GM18498 (cell line): ENCODE results near the gene DIP2C.
"Not testable (repeated sequence)": the region's sequence is repeated elsewhere in the genome, so short reads cannot be mapped to it uniquely, and the experiment has no call there.

Source experiments
- ATAC-seq: cut with Tn5 transposase; IDR thresholded peaks from one replicate; pipeline ENCODE4 v1.9.1; 2021; ENCODE audit warnings: mild to moderate bottlenecking, moderate library complexity; ENCODE audit not compliant: unreplicated experiment

The DIP2C gene

DNA sequence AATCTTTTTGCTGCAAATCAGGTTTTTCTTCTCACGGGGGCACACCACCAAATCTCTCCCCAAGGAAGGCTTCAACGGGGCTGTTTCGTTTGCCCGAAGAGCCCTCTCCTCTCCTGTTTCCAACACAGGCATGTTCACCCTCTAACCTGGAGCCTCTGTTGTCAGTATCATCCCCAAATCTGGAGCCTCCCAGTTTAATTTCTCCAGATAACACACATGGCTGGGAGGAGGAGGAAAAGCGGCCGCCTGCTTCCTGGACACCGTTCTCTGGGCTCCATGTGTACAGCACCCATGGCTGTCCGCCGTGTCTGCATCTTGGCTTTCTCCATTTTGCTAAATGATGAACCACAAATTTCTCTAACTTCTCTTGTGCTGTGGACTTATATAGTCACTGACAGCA, 214.5 kb downstream of the DIP2C start:
- no peak for ATAC-seq

DNA sequence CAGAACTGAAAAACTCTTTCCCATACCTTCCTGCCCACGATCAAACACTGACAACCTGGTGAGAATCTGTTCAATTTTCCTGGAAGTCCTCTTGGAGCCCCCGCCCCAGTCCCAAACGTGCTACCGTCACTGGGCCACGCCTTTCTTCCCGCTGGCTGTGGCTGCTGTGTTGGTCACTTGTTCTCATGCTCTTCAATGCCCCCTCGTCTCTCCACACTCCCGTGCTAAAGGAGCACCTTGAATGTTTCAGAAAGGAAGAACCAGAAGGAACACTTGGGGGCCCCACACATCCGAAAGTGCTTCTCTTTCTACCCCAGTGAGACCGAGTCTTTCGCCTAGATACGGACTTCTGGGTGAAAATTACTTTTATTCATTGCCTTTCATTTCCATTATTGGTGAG, 215.1 kb downstream of the DIP2C start:
- no peak for ATAC-seq

DNA sequence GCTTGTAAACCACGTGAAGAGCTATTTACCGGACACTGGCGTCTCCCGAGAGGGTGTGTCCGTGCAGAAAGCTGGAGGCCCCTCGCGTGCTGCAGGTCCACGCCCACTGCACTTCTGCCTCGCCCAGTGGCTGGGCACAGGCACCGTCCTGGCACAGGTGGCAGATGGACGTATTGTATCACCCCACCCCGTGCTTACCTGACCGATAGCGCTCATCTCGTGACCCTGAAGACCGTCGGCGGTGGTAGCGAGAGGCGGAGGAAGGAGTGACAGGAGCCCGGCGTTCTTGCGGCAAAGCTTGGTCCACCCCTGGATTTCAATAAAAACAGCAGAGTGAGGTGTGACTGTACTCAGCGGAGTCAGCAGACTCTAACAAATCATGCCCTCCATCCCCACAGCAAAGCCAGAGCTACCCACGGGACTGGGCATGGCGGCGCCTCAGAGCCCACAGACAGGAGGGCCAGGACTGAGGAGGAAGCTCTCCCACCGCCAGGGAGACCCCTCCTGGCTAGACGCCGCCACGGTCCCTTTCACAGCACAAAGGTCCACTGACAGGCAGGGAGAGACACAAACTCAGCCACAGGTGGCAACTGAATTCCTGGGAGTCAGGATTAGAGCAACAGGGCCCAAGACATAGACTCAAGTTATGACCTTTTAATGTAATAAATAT, 217.1 kb downstream of the DIP2C start:
- ATAC-seq, result no peak

DNA sequence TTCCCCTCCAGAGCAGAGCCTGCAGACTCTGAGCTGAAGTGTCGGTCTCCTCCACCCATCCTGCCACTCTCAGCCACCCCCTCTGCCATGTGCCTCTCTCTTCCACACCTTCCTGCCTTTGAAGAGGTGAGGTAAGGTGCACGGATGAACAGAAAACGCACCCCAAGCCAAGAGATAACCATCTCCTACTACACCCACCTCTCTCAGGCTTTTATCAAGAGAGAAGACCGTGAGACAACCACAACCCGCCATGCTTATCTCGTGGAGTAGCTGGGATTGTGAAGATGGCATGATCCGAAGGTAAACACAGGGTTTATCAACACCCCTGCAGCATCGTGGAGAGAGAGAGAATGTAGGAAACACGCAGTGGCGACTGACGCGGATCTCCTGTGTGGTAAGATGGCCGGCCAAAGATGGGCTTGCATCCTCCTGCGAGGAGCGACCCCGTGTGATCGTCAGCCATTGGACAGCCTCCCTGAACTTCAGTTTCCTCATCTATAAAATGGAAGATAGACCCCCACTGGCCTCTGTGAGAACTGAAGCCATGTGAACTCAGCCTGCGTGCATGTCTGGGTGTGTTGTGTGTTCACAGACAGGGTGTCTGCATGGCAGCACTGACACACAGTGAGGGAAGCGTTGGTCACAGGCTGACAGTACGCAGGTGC, 219.0 kb downstream of the DIP2C start:
- ATAC-seq, result no peak

DNA sequence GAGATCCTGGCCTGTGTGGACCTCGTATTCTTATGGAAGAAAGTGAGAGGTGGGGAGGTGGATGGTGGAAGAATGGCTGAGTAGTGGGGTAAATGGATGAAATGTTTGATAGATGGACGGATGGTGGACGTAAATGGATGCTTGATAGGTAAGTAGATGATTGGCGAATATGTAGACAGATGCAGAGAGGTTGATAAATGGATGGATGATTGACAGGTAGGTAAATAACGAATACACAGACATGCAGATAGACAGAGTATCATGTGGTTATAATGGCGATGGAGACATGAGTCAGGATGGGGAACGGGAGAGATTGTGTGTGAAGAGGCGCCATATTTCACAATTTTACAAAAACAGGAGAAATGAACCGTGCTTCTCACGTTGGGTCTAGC, 219.5 kb downstream of the DIP2C start:
- ATAC-seq, result no peak

DNA sequence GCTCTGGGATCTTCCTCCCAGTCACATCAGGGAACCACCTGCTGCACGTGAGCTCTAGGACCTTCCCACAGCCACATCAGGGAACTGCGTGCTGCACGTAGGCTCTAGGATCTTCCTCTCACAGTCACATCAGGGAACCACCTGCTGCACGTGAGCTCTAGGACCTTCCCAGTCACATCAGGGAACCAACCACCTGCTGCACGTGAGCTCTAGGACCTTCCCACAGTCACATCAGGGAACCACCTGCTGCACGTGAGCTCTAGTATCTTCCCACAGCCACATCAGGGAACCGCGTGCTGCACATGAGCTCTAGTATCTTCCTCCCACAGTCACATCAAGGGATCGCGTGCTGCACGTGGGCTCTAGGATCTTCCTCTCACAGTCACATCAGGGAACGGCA, 229.7 kb downstream of the DIP2C start:
- ATAC-seq, result no peak

GRCh38 chr10:458421-458851, 231.0 kb downstream of the DIP2C start:
- no peak for ATAC-seq

DNA sequence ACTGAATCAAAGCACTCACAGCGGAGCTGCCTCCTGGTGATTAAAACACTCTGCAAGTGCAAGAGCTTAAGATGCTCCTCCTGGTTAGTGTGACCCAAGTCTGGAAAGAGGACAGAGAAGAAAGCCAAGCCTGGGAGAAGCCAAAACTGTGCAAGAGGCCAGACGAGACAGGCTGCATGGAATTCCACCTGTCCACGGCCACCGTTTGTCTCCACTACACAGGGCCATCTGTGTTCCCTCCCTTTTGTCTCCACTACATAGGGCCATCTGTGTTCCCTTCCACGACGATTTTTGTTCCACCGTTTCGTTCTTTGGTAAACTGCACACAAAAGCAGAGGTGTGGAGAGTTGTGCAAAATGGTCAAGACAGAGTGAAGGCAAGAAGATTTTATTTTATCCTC, 233.0 kb downstream of the DIP2C start:
- no peak for ATAC-seq

DNA sequence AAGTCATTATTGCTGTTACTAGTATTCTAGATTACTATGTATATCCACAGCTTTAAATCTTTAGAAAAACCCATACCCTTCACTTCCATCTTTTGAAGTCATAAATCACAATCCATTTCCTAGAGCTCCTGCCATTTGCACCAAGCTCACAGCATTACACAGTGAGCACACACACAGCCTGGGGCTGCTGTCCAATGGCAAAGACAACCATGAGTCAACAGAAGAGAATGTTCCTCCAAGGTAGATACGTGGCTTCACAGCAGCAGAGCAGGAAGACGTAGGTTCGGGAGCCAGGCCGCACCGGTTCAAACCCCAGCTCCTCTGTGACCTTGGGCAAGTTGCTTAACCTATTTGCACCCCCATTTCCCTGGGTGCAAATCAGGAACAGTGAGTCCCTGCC, 234.6 kb downstream of the DIP2C start:
- ATAC-seq, result no peak

- ATAC-seq, result no peak
These were observed 235.8 kb downstream of the DIP2C start for GRCh38 chr10:453647-454046.

DNA sequence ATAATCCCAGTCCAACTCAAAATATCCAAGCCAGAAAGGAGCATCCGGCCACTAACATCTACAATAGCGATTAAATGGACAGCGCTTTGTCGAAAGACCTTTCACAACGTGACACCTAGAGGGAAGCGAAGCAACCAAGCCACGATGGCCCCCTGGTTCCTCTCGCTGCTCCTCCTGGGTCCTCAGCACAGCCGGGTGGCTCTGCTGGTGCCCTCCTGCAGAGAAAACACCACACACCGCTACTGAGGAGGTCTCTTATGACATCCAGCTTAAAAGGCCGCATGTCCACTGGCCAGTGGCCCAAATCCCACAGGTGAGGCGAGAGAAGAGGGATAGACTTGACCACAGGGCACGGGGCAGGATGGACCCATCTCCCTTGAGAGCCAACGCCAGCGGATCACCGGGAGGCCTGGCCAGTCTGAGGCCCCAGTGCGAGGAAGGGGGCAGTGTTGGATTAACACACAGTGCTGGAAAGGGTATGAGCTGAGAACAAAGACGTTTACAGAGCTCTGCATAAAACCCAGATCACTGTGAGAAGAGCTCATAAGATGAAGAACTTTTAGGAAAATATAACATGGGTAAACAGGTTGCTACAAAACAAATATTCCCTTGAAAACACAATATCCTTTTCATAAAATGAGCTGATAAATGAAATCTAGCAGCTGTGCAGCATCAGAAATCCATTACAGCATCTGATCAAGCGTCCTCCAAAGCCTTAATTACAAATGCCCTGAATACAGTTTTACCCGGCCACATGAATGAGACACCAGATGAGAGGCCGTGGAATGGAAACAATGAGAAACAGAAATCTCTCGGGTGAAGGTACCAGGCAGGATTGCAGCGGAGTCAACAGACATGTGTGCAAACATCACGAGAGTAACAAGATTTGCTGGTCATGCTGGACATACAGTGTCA, 236.7 kb downstream of the DIP2C start:
- ATAC-seq, result no peak

GRCh38 chr10:451856-452255, 237.6 kb downstream of the DIP2C start:
- ATAC-seq, result no peak

GRCh38 chr10:451021-451471, 238.4 kb downstream of the DIP2C start:
- peak; percentile 99 for ATAC-seq

- peak; percentile 29 for ATAC-seq
These were observed 239.0 kb downstream of the DIP2C start for GRCh38 chr10:450463-450862.

DNA sequence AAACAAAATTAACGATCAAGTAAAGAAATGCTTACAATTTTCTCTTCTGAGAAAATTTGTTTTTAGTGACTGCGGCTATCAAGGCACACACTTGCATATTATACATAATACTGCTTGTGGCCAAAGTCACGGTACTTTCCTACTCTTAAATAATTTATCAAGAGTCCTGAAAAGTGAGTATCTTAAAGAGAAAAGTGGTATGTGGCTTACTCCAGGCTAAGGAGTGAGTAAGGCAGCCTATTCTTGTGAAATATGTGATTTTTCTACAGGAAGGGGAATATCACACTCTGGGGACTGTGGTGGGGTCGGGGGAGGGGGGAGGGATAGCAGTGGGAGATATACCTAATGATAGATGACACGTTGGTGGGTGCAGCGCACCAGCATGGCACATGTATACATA, 240.1 kb downstream of the DIP2C start:
- not testable (repeated sequence) for ATAC-seq

GRCh38 chr10:443459-443858, 246.0 kb downstream of the DIP2C start:
- no peak for ATAC-seq

- ATAC-seq, result no peak
These were observed 247.3 kb downstream of the DIP2C start for GRCh38 chr10:442209-442608.

DNA sequence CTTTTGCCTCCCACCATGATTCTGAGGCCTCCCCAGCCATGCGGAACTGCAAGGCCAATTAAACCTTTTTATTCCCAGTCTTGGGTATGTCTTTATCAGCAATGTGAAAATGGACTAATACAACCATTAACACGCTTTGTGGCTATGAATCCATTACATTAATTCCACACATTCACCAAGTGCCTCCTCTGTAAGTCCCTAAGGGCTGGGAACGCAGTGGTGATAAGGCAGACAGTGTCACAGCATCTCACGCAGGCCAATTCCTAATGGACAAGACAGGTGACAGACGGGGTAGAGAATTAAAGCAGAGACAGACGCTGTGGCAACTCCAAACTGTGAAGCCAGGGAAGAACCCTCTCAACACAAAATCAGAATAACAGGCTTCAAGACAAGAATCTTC, 247.8 kb downstream of the DIP2C start:
- ATAC-seq, result no peak

- ATAC-seq, result no peak
These were observed 249.3 kb downstream of the DIP2C start for GRCh38 chr10:440127-440526.

DNA sequence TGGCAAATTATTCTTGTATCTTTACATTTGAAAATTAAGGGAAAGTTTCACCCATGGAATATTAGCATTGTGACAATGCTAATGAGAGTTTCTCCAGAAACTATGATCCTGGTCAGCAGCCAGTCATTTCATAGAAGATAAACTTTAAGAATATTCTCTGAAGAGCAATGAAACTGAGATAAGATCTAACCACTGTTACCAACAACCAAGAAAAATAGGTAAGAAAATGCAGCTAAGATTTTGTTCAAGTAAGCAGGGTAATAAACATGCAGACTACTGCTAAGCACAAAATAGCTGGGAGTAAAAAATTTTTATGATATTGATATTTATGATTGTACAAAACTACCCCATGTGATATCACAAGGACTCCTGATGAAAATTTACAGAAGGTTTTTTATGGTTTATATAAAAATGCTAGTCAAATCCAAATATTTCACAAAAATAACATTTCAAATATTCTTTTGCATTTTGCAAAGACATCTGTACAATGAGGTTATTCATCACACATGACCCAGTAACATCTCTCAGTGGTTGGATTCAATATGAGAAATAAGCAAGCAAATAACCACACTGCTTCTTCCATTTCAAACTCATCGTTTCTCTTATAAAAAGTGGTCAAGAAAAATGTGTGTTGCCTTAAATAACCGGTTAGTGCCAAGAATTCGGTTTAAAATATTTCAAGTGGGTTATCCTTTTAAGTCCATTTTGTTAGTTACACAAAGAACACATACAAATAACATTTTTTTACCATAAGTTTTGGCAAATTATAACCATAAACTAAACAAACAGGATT, 251.6 kb downstream of the DIP2C start:
- ATAC-seq, result no peak
